Stimulated activated CD4-positive, alpha-beta T cell treated with anti-CD3 and anti-CD28 coated beads, Interleukin-2, amount 100 ng/mL, for 48 hours (primary cell): Measurements from ENCODE around the gene GRID1.
"Not testable (repeated sequence)": the region's sequence is repeated elsewhere in the genome, so short reads cannot be mapped to it uniquely, and the experiment has no call there.

Source experiments
- DNase-seq, 2 donors: peaks; one replicate each; pipeline ENCODE4 v3.0.0-alpha.2; 2020

Gene GRID1

DNA sequence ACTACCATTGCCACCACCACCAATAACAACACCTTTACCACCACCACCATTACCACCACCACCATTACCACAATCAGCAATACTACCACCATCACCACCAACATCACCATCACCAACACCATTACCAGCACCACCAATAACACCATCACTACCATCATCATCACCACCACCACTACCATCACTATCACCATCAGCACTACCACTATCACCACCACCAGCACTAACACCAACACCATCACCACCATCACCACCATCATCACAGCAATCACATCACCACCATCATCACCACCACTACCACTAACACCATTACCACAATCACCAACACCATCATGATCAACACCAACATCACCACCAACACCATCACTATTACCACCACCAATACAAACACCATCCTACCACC lies 249.5 kb downstream of the GRID1 start:
- DNase-seq, result no peak

DNA sequence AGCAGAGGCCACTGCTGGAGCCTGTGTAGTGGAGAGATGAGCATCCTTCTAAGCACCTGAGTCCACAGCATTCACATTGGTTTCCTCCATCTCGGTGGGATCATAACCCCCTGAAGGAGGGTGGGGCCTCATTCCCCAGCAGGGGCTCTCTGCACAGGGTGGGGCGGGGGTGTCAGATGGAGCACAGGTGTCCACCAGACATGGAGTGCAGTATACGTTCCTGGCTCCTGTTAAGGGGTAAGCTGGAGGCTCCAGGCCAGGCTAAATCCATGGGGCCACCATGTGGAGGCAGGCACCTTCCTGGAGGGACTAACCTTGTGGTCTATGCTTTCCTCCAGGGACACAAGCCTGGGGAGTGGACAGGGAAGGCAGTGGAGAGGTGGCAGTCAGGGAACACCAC lies 252.6 kb downstream of the GRID1 start:
- DNase-seq, result no peak

DNA sequence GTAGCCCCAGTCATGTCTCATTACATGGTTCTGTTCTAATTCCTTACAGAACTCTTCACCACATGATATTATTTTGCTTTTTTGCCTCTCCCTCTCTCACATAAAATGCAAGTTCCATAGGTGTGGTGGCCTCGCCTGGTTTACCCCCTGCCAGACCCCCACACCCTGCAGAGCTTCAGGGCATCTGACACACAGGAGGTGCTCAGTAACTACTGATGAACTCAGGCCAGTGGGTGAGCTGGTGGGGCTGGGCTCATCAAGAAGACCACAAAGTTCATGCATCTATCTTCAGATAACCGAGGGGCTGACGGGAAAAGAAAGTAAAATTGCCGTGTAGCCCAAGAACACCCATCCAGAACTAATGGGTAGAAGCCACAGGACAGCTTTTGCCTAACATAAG lies 253.1 kb downstream of the GRID1 start:
- no peak for DNase-seq

DNA sequence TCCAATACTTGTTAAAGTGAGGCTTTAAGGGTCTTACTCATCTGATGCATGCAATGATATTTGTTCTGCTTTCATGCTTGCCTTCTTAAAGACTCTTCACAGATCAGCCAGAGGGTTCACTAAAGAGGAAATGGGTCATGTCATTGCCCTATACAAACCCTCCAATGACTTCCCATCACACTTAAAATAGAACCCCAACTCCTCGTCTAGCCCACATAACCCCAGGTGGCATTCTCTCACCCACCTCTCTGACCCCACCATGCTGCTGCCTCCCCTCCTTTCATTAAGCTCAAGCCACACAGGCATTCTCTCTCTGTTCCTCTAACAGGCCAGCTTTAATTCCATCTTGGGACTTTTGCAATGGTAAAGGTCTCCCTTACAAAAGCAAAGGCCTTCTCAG lies 253.6 kb downstream of the GRID1 start:
- no peak for DNase-seq

DNA sequence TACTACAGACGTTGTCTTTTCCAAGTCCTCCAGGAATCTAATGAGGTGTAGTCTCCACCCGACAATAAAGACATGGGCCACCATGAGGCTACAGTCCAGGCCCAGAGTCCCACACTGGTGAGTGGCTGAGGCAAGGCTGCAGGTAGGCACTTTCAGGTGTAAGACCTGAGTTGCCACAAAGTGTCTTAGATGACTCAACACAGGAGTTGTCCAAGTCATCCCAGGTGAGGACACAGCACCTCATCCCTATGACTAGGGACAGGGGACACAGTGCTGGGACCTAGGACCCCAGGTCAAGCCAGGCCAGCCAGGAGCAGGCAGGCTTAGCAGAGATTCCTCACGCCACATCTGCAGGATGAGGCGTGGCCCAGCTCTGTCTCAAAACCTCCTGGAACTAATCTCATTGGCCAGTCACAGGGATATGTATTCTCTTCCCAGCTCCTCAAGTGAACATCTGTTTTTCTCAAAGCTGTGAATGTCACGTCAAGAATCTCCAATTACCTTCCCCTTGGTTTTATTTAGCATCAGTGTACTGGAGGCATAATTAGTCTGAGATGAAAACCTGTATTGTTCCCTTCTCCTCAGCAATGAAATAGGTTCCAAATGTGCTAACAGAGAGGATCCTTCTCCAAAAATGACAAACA lies 254.6 kb downstream of the GRID1 start:
- DNase-seq, result no peak

DNA sequence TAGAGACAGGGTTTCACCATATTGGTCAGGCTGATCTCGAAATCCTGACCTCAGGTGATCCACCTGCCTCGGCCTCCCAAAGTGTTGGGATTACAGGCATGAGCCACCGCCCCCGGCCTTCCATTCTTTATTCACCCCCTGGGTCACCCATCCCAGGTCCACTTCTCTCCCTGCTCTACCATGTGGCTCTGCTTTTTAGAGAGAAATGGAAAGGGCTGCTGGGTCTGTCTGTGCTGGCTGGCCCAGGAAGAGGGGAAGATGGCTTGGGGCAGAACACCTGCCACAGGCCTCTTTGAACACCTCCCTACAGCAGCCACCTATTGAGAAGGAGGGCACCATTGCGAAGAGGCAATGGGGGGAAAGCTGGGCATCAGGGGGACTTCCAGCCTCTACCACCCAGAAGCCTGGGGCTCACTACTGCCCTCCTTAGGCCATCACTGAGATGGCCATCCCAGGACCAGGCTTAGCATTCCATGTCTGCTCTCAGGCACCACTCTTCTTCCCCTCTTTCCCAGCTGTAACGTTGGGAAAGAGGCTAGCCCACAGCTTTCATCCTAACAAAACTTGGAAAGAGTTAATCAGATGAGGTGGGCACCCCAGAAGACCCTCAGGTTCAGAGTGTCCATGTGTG lies 256.3 kb downstream of the GRID1 start:
- DNase-seq, result no peak

DNA sequence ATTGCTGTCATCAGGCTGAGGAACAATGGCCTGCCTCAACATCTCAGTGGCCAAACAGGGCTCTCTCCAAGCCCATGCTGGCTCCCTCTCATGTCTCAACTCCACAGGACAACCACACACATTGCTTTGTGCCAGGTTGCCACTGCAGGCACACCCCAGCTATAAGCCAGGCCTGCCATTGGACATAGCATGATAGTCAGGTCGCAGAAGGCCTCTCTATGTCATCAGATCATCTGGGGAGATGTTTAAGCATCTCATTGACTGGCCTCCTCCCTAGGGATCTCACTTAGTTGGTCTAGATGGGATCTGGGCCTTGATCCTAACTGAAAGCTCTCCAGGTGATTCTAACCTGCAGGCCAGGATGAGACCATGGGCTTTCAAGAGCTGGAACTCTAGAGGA lies 257.2 kb downstream of the GRID1 start:
- no peak for DNase-seq

DNA sequence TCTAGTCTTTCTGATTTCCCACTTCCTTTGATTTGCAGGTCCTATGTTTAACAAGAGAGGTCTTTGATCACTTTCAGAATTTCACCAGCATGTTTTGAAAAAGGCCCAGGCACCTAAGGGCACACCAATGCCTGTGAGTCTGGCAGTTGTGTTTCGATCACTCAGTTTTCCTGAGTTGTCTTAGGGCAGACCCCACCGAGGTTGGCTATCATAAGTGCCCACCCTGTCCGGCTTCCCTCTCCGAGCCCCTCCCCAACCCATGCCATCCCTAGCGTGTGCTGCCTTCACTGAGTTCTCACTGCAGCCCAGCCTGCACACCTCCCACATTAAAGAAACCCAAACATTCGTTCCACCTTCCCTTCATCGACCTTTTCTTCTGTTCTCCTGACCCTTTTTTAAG lies 257.9 kb downstream of the GRID1 start:
- no peak for DNase-seq

DNA sequence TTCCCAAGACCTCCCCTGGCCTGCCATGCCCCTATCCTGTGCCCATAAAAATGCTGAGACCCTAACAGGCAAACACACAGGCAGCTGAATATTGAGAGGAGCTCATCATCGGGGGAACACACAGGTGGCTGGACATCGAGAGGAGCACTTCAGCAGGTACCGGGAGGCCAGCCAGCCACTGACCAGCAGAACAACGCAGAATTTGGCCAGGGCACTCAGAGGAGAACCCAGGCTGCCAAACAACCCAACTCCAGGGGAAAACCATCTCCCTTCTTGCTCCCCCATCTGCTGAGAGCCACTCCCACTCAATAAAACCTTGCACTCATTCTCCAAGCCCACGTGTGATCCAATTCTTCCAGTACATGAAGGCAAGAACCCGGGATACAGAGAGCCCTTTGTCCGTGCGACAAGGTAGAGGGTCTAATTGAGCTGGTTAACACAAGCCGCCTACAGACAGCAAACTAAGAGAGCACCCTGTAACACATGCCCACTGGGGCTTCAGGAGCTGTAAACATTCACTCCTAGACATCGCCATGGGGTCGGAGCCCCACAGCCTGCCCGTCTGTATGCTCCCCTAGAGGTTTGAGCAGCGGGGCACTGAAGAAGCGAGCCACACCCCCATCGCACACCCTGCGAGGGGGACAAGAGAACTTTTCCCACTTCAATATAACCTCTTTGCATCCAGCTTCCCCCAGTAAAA lies 258.8 kb downstream of the GRID1 start:
- DNase-seq, result not testable (repeated sequence)

DNA sequence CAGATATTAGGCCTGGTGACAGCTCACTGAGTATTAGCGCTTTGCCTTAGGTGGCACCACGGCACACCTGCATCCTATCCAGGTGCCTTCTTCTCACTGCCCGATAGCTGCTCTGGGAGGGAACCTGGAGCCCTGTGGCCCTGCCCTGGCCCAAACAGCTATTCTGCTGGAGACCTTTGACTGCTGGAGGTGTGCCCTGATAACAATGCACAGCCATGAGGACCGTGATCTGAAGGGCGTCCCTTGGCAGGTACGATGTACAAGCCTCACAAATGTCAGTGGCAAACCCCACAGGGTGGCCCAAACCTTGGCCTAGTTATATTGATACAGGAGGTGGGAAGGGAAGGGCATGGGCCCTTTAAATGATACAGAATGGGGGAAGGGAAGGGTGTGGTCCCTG lies 259.5 kb downstream of the GRID1 start:
- DNase-seq, result no peak

DNA sequence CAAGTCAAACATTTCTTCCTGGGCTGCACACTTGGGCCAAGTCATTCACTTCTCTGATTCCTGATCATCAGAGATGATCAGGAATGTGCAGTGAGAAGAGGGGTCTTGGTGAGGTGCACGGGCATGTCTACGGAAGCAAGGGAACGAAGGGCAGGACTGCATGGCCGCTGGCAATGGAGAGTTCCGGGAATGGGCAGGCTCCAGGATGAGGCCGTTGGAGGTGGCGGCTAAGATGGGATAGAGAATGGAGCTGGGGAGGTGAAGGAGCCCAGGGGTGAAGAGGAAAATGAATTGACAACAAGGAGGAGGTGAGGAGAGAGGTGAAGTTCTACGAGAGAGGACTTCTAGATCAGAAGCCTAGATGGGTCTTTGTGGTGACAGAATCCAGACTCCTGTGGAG lies 260.0 kb downstream of the GRID1 start:
- no peak for DNase-seq

DNA sequence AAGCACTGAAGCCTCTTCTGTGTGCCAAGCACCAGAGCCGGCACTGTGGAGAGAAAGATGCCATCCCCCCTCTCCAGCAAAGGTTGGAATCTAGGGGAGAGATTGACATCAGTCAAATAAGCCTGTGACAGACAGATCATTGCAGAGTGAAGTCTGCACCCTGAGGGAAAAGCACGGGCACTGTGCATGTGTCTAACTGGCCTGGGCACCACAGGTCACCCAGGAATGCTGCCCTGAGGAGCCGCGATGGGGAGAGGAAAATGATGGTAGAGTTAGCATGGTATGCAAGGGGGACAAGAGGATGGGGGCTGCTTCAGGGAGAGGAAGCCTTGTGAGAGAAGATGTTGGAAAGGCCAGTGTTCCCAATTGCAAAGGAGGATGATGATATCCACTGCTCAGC lies 261.0 kb downstream of the GRID1 start:
- DNase-seq, result no peak

DNA sequence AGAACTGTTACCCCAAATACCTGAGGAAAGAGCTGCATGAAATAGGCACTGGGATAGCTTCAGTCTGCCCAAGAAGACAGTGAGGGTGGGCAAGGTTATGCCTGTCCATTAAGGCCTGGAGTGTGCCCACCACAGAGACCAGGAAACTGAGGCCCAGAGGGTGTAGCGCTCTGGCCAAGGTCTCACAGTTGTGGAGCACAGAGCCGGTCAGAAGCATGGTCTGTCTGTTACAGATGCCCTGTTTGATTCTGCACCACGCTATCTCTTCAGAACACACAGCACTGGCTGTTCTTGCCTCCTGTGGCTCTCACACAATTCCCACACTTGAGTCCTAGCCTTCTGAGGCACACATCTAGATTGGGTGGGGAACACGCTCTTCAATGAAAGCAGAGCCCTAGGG lies 261.4 kb downstream of the GRID1 start:
- DNase-seq, result no peak

DNA sequence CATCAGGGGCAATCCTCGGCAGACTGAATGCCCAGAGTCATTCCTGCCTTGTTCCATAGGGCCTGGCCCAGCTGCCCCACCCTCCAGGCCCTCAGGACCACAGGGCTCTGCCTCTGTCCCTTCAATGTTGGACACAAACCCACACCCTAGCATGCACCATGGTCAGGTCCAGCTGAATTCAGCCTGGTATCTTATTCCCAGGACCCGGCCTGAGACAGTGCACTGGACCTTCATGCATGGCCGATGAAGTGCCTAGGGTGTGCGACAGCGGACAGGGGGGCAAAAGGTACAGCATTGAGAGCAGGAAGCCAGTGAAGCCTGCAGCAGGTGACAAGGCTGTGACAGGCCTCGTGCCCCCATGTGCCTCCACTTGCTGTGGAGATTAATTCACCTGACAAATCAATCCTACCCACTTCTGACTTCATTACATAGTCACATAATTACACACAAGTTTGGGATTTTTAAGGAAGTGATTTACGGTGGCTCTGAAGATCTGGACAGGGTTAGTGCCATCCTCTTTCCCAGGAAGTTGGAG lies 261.9 kb downstream of the GRID1 start:
- no peak for DNase-seq

DNA sequence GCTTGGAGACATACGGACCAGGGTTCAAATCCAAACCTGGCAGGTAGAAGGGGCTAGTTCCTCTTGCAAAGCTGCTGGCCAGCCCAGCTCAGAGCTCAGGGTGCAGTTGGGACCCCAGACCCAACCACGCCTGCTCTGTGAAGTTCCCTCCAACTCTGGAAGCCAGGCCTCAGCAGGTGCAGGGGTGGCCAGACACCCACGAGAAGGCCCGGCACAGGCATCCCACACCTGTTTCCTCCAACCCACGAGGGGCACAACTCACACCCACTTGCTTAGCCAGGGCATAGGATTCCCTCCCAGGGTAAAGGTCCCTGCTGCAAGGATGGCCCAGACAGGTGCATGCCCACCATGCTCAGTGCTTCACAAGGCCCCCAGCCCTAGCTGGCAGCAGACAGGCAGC lies 262.4 kb downstream of the GRID1 start:
- no peak for DNase-seq

DNA sequence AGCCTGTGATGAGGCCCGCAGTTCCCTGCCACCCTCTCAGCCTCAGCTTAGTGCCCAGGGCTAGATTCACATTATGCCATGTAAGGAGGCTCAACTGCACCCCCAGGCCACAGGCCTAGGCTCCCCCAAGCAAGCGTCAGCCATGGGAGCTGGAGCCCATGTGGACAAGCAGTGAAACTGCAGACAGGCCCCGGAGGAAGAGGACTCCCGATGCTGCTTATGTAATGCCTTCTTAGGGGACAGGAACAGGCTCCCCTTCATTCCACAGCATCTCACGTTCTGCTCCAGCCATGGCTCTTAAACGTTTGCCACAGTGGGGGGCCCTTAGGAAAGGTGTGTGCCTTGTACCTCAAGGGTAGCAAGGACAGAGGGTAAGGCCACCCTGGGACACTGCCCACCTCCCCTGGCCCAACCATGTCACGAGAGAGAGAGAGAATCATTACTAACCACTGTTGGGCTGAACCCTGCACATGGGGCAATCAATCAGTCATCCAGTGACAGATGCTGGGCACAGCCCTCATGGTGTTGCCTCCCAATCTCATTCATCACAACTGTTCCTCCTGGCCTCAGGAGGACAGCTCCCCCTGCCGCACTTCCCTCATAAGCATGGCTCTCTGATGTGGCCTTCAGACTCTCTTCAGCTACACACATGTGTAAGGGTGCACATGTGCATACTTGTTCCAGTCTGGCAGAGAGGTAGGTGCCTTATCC lies 263.0 kb downstream of the GRID1 start:
- DNase-seq, result no peak

DNA sequence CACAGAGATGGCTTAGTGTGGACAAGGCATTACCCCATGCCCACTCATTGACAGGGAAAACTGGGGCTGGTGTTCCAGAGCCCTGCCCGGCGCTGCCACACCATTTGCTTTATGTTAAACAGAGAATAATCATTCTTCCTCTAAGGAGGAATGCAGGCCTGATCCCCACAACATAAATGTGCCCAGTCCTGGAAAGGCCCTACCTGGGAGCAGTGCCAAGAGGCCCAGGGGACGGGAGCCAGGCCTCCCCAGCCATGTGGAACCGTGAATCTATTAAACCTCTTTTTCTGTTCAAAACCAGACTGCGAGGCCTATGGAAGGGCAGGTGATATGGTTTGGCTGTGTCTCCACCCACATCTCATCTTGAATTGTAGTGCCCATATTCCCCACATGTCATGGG lies 264.1 kb downstream of the GRID1 start:
- DNase-seq, result no peak

DNA sequence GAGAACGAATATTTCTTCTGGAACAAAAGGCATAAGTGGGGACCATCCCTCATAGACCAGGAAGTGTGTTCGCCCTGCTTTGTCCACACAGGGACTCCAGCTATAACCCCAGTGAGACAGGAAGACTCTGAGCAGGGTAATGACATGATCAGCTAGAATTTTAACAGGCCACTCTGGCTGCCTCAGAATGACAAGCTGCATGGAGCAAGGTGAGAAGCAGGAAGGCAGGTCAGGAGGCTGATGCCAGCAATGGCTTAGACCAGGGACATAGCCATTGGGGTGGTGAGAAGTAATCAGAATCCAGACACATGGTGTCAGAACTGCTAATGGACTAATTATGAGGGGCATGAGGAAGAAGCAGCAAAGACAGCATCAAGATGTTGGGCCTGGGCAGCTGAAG lies 264.6 kb downstream of the GRID1 start:
- no peak for DNase-seq

DNA sequence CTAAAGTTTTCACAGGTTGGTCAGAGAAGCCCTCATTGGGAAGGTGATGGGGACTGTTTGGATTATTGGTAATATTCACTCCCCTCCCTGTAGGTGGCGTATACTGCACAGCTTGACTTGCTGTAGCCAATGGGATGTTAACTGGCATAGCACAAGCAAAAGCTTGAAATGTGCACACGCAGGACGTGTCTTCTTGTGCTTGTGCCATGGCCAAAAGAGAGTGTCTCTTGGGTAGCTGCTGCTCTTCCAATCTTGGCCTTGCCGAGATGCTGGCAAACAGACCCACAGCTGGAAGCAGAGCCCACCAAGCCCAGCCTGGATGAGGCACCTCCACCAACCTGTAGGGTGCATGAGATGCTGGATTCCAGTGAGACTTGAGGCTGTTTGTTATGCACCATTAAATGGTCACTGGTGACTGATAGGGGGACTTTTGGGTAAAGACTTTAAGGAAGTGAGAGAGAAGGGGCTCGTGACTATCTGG lies 266.0 kb downstream of the GRID1 start:
- no peak for DNase-seq

DNA sequence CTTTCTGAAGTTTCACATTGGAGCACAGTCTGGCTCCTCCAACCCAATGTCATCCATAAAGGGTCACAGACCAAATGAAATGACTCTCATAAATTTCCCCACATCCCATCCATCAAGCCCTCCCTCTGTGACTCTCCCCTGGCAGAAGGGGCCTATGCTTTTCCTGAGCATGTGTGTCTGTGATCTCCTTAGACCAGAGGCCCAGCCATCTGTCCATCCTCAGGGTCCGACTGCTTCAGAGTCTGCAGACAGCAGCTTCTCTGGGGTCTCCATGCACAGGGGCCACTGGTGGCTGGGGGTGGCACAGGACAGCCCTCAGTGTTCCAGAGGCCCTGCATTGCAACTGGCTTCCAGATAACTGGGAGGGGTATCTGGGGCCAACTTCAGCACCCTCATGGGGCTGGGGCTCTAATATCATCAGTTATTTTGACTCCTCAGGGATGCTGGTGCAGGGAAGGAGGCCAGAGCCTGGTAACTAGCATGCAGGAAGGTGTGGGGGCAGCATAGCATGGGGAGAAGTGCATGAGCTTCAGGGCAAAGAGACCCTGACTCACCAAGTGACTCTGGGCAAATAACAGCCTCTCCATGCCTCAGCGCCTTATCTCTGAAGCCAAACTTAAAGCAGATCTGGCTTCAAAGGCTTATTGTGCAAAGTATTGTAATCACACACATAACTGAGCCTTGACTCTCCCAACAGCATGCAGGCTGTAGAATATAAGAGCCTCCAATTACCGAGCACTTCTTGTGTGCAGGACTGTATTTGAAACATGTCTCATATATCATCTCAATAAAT lies 266.9 kb downstream of the GRID1 start:
- DNase-seq, result no peak

DNA sequence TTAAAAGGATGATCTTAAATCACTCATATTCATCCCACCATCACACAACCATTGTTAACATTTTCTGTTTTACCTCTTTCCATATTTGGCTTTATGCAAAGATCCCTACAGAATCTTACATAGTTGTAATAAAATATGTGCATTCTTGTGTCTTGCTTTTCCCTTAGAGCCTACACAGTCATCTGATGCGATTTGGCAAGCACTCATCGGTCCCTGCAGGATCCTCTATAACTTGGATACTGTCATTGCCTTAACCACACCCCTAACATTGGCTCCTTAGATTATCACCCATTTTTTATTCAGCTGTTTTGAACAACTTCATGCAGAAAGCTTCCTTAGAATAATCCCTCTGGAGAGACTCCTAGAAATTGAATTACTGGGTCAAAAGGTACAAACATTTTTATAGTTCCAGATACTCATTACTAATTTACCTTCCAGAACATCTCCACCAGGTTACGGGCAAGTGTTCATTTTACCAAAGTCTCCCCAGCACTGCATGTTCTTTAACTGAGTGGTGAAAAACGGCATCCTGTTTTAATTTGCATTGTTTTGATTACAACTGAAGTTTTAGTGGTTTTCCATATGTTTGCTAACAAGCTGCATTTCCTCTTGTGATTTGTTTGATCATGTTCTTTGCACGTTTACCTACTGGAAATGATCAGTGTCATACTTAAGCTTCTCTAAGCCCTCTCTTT lies 268.3 kb downstream of the GRID1 start:
- DNase-seq, result no peak

DNA sequence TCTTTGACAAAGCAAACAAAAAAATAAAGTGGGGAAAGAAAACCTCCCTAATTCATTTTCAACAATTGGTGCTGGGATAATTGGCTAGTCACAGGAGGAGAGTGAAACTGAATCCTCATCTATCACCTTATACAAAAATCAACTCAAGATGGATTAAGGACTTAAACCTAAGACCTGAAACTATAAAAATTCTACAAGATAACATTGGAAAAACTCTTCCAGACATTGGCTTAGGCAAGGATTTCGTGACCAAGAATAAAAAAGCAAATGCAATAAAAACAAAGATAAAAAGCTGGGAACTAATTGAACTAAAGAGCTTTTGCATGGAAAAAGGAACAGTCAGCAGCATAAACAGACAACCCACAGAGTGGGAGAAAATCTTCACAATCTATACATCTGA lies 271.5 kb downstream of the GRID1 start:
- DNase-seq, result not testable (repeated sequence)
